HCT116 (cell line): Measurements from ENCODE around the gene DPYD.

Source experiments
- EGR1 ChIP-seq: IDR thresholded peaks from 2 replicates; pipeline ENCODE4 v1.6.1; 2012; ENCODE audit warnings: low read depth
- JUND ChIP-seq: IDR thresholded peaks from 2 replicates; pipeline ENCODE4 v1.6.1; 2012
- POLR2A ChIP-seq: IDR thresholded peaks from 2 replicates; pipeline ENCODE4 v1.7.0; 2011; ENCODE audit warnings: borderline replicate concordance; ENCODE audit not compliant: insufficient read depth, insufficient read length; ENCODE audit errors: extremely low read depth
- POLR2AphosphoS5 ChIP-seq: IDR thresholded peaks from 2 replicates; pipeline ENCODE4 v1.6.1; 2011; ENCODE audit warnings: mild to moderate bottlenecking, low read depth, low read length, moderate library complexity
- YY1 ChIP-seq: IDR thresholded peaks from 2 replicates; pipeline ENCODE4 v1.6.1; 2011; ENCODE audit warnings: low read length, low read depth, moderate library complexity, mild to moderate bottlenecking; ENCODE audit not compliant: insufficient replicate concordance; ENCODE audit errors: extremely low read depth
- TF ChIP-seq, protein P1 (sequence below), 3 experiments: fragments of 200-600 bp in 1 of 3; sonication (generic) in 1 of 3; IDR thresholded peaks in 2 of 3; conservative IDR thresholded peaks in 1 of 3; 2 replicates each; pipeline ENCODE4 v1.5.1; 2012 to 2017; ENCODE audit warnings: low read depth in 2 of 3, low read length in 2 of 3, antibody characterized with exemption in 1 of 3, borderline replicate concordance in 1 of 3, control low read depth in 1 of 3, mild to moderate bottlenecking in 1 of 3, mixed read lengths in 1 of 3, mixed run types in 1 of 3, moderate library complexity in 1 of 3; ENCODE audit not compliant: insufficient read depth in 1 of 3
- TF ChIP-seq, protein P2 (sequence below): IDR thresholded peaks from 2 replicates; pipeline ENCODE4 v1.6.1; 2011; ENCODE audit warnings: mild to moderate bottlenecking, low read length, moderate library complexity; ENCODE audit not compliant: insufficient replicate concordance; ENCODE audit errors: extremely low read depth

DNA sequence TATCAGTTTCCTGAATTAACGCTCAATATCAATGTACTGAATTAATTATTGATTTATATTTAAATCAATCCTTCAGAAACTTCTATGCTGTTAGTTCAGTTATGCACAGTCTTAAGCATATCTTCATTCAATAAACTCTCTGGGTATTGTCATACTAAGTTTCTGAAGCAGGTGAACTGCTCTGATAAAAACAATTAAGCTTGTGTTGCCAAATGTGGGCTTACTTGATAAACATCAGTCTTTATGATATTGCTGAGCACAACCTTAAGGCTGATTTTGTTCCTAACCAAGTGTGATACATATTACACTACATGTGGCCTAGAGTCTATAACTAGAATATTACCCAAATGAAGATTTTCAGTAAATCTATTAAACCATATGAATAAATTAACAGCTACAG, 67.6 kb downstream of the DPYD start:
- TF ChIP-seq, protein P1, sequence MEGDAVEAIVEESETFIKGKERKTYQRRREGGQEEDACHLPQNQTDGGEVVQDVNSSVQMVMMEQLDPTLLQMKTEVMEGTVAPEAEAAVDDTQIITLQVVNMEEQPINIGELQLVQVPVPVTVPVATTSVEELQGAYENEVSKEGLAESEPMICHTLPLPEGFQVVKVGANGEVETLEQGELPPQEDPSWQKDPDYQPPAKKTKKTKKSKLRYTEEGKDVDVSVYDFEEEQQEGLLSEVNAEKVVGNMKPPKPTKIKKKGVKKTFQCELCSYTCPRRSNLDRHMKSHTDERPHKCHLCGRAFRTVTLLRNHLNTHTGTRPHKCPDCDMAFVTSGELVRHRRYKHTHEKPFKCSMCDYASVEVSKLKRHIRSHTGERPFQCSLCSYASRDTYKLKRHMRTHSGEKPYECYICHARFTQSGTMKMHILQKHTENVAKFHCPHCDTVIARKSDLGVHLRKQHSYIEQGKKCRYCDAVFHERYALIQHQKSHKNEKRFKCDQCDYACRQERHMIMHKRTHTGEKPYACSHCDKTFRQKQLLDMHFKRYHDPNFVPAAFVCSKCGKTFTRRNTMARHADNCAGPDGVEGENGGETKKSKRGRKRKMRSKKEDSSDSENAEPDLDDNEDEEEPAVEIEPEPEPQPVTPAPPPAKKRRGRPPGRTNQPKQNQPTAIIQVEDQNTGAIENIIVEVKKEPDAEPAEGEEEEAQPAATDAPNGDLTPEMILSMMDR (IDR thresholded peaks at IDR 0.05 in 2 of 3, conservative IDR thresholded peaks at IDR 0.05 in 1 of 3; ENCODE audit: borderline replicate concordance in 1 of 3, insufficient read depth in 1 of 3, low read depth in 2 of 3, low read length in 2 of 3): no peak
- TF ChIP-seq POLR2A: no peak
- no peak for TF ChIP-seq EGR1
- TF ChIP-seq, protein P2, sequence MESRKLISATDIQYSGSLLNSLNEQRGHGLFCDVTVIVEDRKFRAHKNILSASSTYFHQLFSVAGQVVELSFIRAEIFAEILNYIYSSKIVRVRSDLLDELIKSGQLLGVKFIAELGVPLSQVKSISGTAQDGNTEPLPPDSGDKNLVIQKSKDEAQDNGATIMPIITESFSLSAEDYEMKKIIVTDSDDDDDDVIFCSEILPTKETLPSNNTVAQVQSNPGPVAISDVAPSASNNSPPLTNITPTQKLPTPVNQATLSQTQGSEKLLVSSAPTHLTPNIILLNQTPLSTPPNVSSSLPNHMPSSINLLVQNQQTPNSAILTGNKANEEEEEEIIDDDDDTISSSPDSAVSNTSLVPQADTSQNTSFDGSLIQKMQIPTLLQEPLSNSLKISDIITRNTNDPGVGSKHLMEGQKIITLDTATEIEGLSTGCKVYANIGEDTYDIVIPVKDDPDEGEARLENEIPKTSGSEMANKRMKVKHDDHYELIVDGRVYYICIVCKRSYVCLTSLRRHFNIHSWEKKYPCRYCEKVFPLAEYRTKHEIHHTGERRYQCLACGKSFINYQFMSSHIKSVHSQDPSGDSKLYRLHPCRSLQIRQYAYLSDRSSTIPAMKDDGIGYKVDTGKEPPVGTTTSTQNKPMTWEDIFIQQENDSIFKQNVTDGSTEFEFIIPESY: no peak
- no peak for TF ChIP-seq POLR2AphosphoS5
- no peak for TF ChIP-seq YY1
- no peak for TF ChIP-seq JUND
